Liver (tissue), 2 donors: ENCODE data around the gene DIP2A.

Experiments used
- TF ChIP-seq, protein P1 (sequence below): IDR thresholded peaks from 2 replicates; pipeline ENCODE4 v1.6.1; 2016; ENCODE audit warnings: antibody characterized with exemption, mild to moderate bottlenecking
- TF ChIP-seq, protein P2 (sequence below): fragments of 150-350 bp; IDR thresholded peaks from 2 replicates; pipeline ENCODE4 v1.5.1; 2017; ENCODE audit warnings: improper control_type of control experiment, low read depth, low read length; ENCODE audit not compliant: missing input control
- donor health status: healthy.

DNA sequence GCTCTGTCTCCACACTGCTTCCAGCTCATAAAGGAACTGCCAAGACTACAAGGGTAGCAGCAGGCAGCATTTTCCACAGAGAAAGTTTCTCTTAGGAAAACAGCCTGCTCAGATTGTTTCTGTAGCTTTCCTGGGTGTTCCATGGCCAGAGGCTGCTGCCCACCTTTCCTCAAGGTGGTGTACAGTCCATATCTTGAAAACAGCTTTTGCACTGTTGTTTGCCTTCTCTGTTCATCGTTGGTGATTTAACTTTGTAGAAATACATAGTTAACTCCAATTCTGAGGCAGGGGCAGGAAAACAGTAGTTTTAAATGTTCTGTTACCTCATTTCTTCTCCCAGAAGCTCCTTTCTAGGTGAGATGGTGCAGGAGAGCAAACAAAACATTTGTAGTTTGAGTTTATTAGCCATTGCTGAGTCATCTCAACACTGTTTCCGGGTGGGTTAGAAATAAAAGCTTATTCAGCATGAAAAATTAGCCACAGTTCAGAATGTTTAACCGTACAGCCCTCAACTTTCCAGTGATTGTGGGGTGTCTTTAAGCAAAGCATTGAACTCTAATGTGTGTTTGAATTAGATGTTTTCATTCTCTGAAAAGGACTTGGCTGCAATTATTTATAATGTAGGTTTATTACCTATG is 41.7 kb downstream of the DIP2A start:
- TF ChIP-seq, protein P1, sequence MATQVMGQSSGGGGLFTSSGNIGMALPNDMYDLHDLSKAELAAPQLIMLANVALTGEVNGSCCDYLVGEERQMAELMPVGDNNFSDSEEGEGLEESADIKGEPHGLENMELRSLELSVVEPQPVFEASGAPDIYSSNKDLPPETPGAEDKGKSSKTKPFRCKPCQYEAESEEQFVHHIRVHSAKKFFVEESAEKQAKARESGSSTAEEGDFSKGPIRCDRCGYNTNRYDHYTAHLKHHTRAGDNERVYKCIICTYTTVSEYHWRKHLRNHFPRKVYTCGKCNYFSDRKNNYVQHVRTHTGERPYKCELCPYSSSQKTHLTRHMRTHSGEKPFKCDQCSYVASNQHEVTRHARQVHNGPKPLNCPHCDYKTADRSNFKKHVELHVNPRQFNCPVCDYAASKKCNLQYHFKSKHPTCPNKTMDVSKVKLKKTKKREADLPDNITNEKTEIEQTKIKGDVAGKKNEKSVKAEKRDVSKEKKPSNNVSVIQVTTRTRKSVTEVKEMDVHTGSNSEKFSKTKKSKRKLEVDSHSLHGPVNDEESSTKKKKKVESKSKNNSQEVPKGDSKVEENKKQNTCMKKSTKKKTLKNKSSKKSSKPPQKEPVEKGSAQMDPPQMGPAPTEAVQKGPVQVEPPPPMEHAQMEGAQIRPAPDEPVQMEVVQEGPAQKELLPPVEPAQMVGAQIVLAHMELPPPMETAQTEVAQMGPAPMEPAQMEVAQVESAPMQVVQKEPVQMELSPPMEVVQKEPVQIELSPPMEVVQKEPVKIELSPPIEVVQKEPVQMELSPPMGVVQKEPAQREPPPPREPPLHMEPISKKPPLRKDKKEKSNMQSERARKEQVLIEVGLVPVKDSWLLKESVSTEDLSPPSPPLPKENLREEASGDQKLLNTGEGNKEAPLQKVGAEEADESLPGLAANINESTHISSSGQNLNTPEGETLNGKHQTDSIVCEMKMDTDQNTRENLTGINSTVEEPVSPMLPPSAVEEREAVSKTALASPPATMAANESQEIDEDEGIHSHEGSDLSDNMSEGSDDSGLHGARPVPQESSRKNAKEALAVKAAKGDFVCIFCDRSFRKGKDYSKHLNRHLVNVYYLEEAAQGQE, result no peak
- TF ChIP-seq, protein P2, sequence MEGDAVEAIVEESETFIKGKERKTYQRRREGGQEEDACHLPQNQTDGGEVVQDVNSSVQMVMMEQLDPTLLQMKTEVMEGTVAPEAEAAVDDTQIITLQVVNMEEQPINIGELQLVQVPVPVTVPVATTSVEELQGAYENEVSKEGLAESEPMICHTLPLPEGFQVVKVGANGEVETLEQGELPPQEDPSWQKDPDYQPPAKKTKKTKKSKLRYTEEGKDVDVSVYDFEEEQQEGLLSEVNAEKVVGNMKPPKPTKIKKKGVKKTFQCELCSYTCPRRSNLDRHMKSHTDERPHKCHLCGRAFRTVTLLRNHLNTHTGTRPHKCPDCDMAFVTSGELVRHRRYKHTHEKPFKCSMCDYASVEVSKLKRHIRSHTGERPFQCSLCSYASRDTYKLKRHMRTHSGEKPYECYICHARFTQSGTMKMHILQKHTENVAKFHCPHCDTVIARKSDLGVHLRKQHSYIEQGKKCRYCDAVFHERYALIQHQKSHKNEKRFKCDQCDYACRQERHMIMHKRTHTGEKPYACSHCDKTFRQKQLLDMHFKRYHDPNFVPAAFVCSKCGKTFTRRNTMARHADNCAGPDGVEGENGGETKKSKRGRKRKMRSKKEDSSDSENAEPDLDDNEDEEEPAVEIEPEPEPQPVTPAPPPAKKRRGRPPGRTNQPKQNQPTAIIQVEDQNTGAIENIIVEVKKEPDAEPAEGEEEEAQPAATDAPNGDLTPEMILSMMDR, result no peak
